HCT116 (cell line): ENCODE results near the gene ZNF592. TPM values are rescaled to one million over a fixed set of nuclear protein-coding genes. Genes with fewer than 3 reads are reported as not detected.
"Not testable (repeated sequence)": the region's sequence is repeated elsewhere in the genome, so short reads cannot be mapped to it uniquely, and the experiment has no call there.

Source experiments
- ATAC-seq: fragments of 200-7000 bp; cut with Tn5 transposase; 2 replicates; pipeline ENCODE4 v1.9.1; 2020; ENCODE audit warnings: mild to moderate bottlenecking, moderate library complexity
- BruUV-seq: library from RNA; stranded (reverse); fragments of 400-500 nt; replicated peaks from 2 replicates; lab custom pipeline; 2021; lab: Mats Ljungman, UMichigan
- CTCF ChIA-PET: fragments of 300-600 bp; sonication (Branson Sonifier 250); formaldehyde crosslinking; loops from one replicate; lab custom pipeline; 2021; ENCODE audit warnings: antibody characterized with exemption; lab: Charles Lee
- POLR2A ChIA-PET: fragments of 300-600, 350-600 bp; sonication (Branson Sonifier 250); formaldehyde crosslinking; loops from one replicate; lab custom pipeline; 2021; ENCODE audit warnings: antibody characterized with exemption; lab: Charles Lee
- RAD21 ChIA-PET, 2 experiments: fragments of 300-600 bp; sonication (Branson Sonifier 250); formaldehyde crosslinking; loops; one replicate each; lab custom pipeline; 2023; ENCODE audit warnings: low total read pairs in 2 of 2; ENCODE audit not compliant: uncharacterized antibody in 2 of 2, unreplicated experiment in 2 of 2, low non-redundant PET in 1 of 2; lab: Charles Lee
- DNase-seq: peaks from one replicate; pipeline ENCODE4 v3.0.0-alpha.2; 2010; ENCODE audit warnings: low read depth, low spot score
- H2AFZ ChIP-seq: fragments of 200-600 bp; shearing (Covaris generic), sonication (generic); 2 replicates; pipeline ENCODE4 v1.6.1; 2017; ENCODE audit warnings: low read depth, mixed run types, mixed read lengths, antibody characterized with exemption, low read length; ENCODE audit not compliant: poor library complexity, severe bottlenecking
- H3K27ac ChIP-seq: 2 replicates; pipeline ENCODE4 v1.5.1; 2012; ENCODE audit warnings: low read depth, low read length
- H3K27me3 ChIP-seq: fragments of 200-600 bp; sonication (generic); 2 replicates; pipeline ENCODE4 v1.6.1; 2016; ENCODE audit warnings: mixed run types, low read length, mixed read lengths; ENCODE audit not compliant: insufficient read depth
- H3K36me3 ChIP-seq, 2 experiments: fragments of 200-500 bp in 1 of 2; fragments of 200-600 bp in 1 of 2; sonication (Bioruptor generic) in 1 of 2; sonication (generic) in 1 of 2; 2 replicates each; pipeline versions ENCODE4 v1.5.1 to v1.6.1; 2014 to 2016; ENCODE audit warnings: low read length in 2 of 2, inconsistent platforms in 1 of 2, mixed read lengths in 1 of 2, mixed run types in 1 of 2; ENCODE audit not compliant: insufficient read depth in 2 of 2, control insufficient read depth in 1 of 2
- H3K4me1 ChIP-seq, 2 experiments: fragments of 200-600 bp in 1 of 2; sonication (generic) in 1 of 2; 2 replicates each; pipeline versions ENCODE4 v1.5.1 to v1.6.1; 2012 to 2017; ENCODE audit warnings: low read length in 2 of 2, inconsistent platforms in 1 of 2, mild to moderate bottlenecking in 1 of 2, mixed read lengths in 1 of 2, mixed run types in 1 of 2, moderate library complexity in 1 of 2; ENCODE audit not compliant: insufficient read depth in 2 of 2, control insufficient read depth in 1 of 2
- H3K4me2 ChIP-seq: fragments of 200-600 bp; sonication (generic); 2 replicates; pipeline ENCODE4 v1.6.1; 2017; ENCODE audit warnings: mixed run types, low read length, mixed read lengths
- H3K4me3 ChIP-seq, 2 experiments: fragments of 200-600 bp in 1 of 2; sonication (generic) in 1 of 2; replicated peaks in 1 of 2; 2 replicates each; pipeline ENCODE4 v1.5.1; 2011 to 2016; ENCODE audit warnings: low read length in 2 of 2, control low read depth in 1 of 2, low read depth in 1 of 2, mild to moderate bottlenecking in 1 of 2, mixed read lengths in 1 of 2, mixed run types in 1 of 2
- H3K79me2 ChIP-seq: fragments of 200-600 bp; sonication (generic); 2 replicates; pipeline ENCODE4 v1.6.1; 2017; ENCODE audit warnings: mild to moderate bottlenecking, mixed run types, low read length, moderate library complexity, mixed read lengths; ENCODE audit not compliant: insufficient read depth
- H3K9ac ChIP-seq: fragments of 200-600 bp; sonication (generic); 2 replicates; pipeline ENCODE4 v1.6.1; 2016; ENCODE audit warnings: low read length, mixed read lengths
- H3K9me2 ChIP-seq: fragments of 200-600 bp; sonication (generic), shearing (Covaris generic); 2 replicates; pipeline ENCODE4 v1.6.1; 2017; ENCODE audit warnings: mixed run types, mild to moderate bottlenecking, moderate library complexity; ENCODE audit not compliant: insufficient read depth
- H3K9me3 ChIP-seq, 2 experiments: fragments of 200-500 bp in 1 of 2; fragments of 200-600 bp in 1 of 2; sonication (Bioruptor generic) in 1 of 2; sonication (generic) in 1 of 2; 2 replicates each; pipeline ENCODE4 v1.6.1; 2014 to 2017; ENCODE audit warnings: low read length in 2 of 2, mixed read lengths in 2 of 2, inconsistent platforms in 1 of 2, low read depth in 1 of 2, mild to moderate bottlenecking in 1 of 2, mixed run types in 1 of 2, moderate library complexity in 1 of 2; ENCODE audit not compliant: control insufficient read depth in 1 of 2, insufficient read depth in 1 of 2
- H4K20me1 ChIP-seq: fragments of 200-600 bp; sonication (generic), shearing (Covaris generic); 2 replicates; pipeline ENCODE4 v1.6.1; 2017; ENCODE audit warnings: mixed run types, mild to moderate bottlenecking, moderate library complexity; ENCODE audit not compliant: insufficient read depth
- ATF3 ChIP-seq: IDR thresholded peaks from 2 replicates; pipeline ENCODE4 v1.6.1; 2012
- CBX3 ChIP-seq: IDR thresholded peaks from 2 replicates; pipeline ENCODE4 v1.6.1; 2012; ENCODE audit warnings: low read depth
- CEBPB ChIP-seq: IDR thresholded peaks from 2 replicates; pipeline ENCODE4 v1.6.1; 2012; ENCODE audit warnings: low read depth
- EGR1 ChIP-seq: IDR thresholded peaks from 2 replicates; pipeline ENCODE4 v1.6.1; 2012; ENCODE audit warnings: low read depth
- EZH2phosphoT487 ChIP-seq: fragments of 200-600 bp; IDR thresholded peaks from 2 replicates; pipeline ENCODE4 v1.6.1; 2018; ENCODE audit warnings: antibody characterized with exemption, borderline replicate concordance
- FOSL1 ChIP-seq: IDR thresholded peaks from 2 replicates; pipeline ENCODE4 v1.6.1; 2012; ENCODE audit warnings: low read depth
- JUND ChIP-seq: IDR thresholded peaks from 2 replicates; pipeline ENCODE4 v1.6.1; 2012
- MAX ChIP-seq: IDR thresholded peaks from 2 replicates; pipeline ENCODE4 v1.6.1; 2012
- POLR2A ChIP-seq: IDR thresholded peaks from 2 replicates; pipeline ENCODE4 v1.7.0; 2011; ENCODE audit warnings: borderline replicate concordance; ENCODE audit not compliant: insufficient read depth, insufficient read length; ENCODE audit errors: extremely low read depth
- TCF7L2 ChIP-seq: IDR thresholded peaks from 2 replicates; pipeline ENCODE4 v1.7.0; 2011; ENCODE audit warnings: borderline replicate concordance, inconsistent platforms; ENCODE audit not compliant: insufficient read depth, insufficient read length; ENCODE audit errors: extremely low read depth
- intact Hi-C: fragments of 100-400 bp; cut with micrococcal nuclease; formaldehyde crosslinking; loops from 2 replicates; pipeline ENCODE4 v1.10.0; 2022
- total RNA-seq: library from RNA; stranded (reverse); gene quantifications from one replicate; pipeline ENCODE4 v1.2.1, GENCODE V29; 2021; ENCODE audit not compliant: unreplicated experiment

ZNF592 gene
- total RNA-seq, 1 experiment from 2014 or later, result 26.4 TPM

GRCh38 chr15:84750583-84751092 lies 2.2 kb downstream of the ZNF592 start:
- H3K9me3 ChIP-seq, result no peaks in the 10 kb centered on the region
- no peak overlapping the region for H3K27ac ChIP-seq
- H3K36me3 ChIP-seq, result no peaks in the 10 kb centered on the region
- peaks cover 4 to 29% of the 10 kb centered on the region in 2 experiments; a peak in 3 of 4 replicates for H3K4me1 ChIP-seq
- DNase-seq, result no peak
- intact Hi-C loops, result no loop called here
- peak overlapping the region; percentile 87; the same call in 1 of the 2 replicates for H3K4me2 ChIP-seq
- POLR2A ChIA-PET, result no interaction called here
- no peak for TF ChIP-seq ATF3
- no peak for TF ChIP-seq TCF7L2
- TF ChIP-seq CEBPB, result no peak
- no peak for TF ChIP-seq EGR1
- TF ChIP-seq CBX3, result no peak
- no peak for TF ChIP-seq POLR2A
- TF ChIP-seq EZH2phosphoT487, result no peak
- no peak for TF ChIP-seq FOSL1
- no peak for TF ChIP-seq JUND
- no peak for TF ChIP-seq MAX
- TF ChIP-seq, all 23 proteins: peak for 0
- no peak overlapping the region for H3K4me3 ChIP-seq
- H4K20me1 ChIP-seq, result peaks cover 4% of the 10 kb centered on the region; the same call in 1 of the 2 replicates
- no TSS peak for BruUV-seq
- peaks cover 69% of the 10 kb centered on the region for H3K79me2 ChIP-seq
- no peak overlapping the region for H2AFZ ChIP-seq
- ChIA-PET RAD21 (no interaction called here), CTCF (no interaction called here)
- no peak overlapping the region for H3K9ac ChIP-seq
- H3K27me3 ChIP-seq, result no peaks in the 10 kb centered on the region
- ATAC-seq, result no peak
- H3K9me2 ChIP-seq, result no peaks in the 10 kb centered on the region

DNA sequence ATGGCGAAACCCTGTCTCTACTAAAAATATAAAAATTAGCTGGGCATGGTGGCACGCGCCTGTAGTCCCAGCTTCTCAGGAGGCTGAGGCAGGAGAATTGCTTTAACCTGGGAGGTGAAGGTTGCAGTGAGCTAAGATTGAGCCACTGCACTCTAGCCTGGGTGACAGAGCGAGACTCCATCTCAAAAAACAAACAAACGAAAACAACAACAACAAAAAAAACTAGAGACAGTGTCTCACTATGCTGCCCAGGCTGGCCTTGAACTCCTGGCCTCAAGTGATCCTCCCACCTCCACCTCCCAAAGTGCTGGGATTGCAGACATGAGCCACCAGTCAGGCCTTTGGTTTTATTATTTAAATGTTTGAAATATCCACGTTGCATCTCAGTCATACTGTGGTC lies 3.3 kb downstream of the ZNF592 start:
- H3K9ac ChIP-seq, H2AFZ ChIP-seq, intact Hi-C loops, H3K4me2 ChIP-seq, H3K27me3 ChIP-seq, H3K9me3 ChIP-seq, H3K4me3 ChIP-seq, DNase-seq, RAD21 ChIA-PET, H3K9me2 ChIP-seq, H3K36me3 ChIP-seq, H3K27ac ChIP-seq, POLR2A ChIA-PET, BruUV-seq, ATAC-seq, H4K20me1 ChIP-seq: not testable (repeated sequence)
- Histone ChIP-seq H3K79me2 (peaks cover 79% of the 10 kb centered on the region), H3K4me1 (peaks cover 4 to 29% of the 10 kb centered on the region in 2 experiments; a peak in 3 of 4 replicates)
- CTCF ChIA-PET, result interaction anchor here (0.8 kb wide), 1 partner anchor 164 kb away, joined by 3 read pairs; no protein-coding TSS in a partner anchor
